Measurements from ENCODE around the gene IL10.

The IL10 gene

GRCh38 chr1:206814716-206815341 lies 42.5 kb upstream of the IL10 start:
- DNase-seq (ENCODE audit: low spot score) = no peak
- Histone ChIP-seq H2BK120ac (ENCODE audit: low read depth, low read length) (no peak overlapping the region), H3K4me1 (ENCODE audit: control insufficient read depth in 2 of 2, insufficient read depth in 1 of 2, low read depth in 1 of 2, low read length in 2 of 2) (peaks cover 0 to 1% of the 10 kb centered on the region in 2 donors), H3K9ac (ENCODE audit: low read depth, low read length, poor library complexity) (no peak overlapping the region), H3K4me2 (ENCODE audit: insufficient read depth, low read length, poor library complexity, severe bottlenecking) (no peak overlapping the region), H2BK15ac (ENCODE audit: low read length) (no peak overlapping the region), H2AFZ (ENCODE audit: low read length) (no peak overlapping the region), H3K9me3 (replicated peaks in 1 of 2; ENCODE audit: control insufficient read depth in 2 of 2, insufficient read depth in 1 of 2, low read depth in 1 of 2, low read length in 2 of 2) (peaks cover 0 to 2% of the 10 kb centered on the region in 2 donors), H3K18ac (ENCODE audit: low read length) (no peak overlapping the region), H3K14ac (ENCODE audit: low read length) (no peak overlapping the region), H2BK12ac (ENCODE audit: low read length) (no peak overlapping the region), H3K79me1 (ENCODE audit: low read depth, low read length) (no peaks in the 10 kb centered on the region), H3K23ac (ENCODE audit: low read depth, low read length, poor library complexity) (no peak overlapping the region), H4K91ac (ENCODE audit: low read depth, low read length, poor library complexity) (no peak overlapping the region), H3K27me3 (ENCODE audit: control insufficient read depth in 3 of 3, insufficient read depth in 3 of 3, low read depth in 1 of 3, low read length in 3 of 3) (peaks cover 0 to 5% (median 0%) of the 10 kb centered on the region in 3 experiments), H4K8ac (ENCODE audit: low read depth, low read length) (no peak overlapping the region), H3K4me3 (ENCODE audit: low read length in 2 of 2) (no peak overlapping the region), H3K36me3 (replicated peaks in 1 of 2; ENCODE audit: control insufficient read depth in 2 of 2, insufficient read depth in 2 of 2, low read length in 2 of 2) (no peaks in the 10 kb centered on the region), H2BK5ac (ENCODE audit: low read length) (no peak overlapping the region), H3K4ac (ENCODE audit: low read length) (no peak overlapping the region), H2AK5ac (ENCODE audit: low read depth, low read length) (no peak overlapping the region), H3K27ac (replicated peaks; ENCODE audit: low read length) (no peak overlapping the region)
- WGBS, 2 donors (ENCODE audit: extremely low coverage in 2 of 2, insufficient read length in 2 of 2, insufficient replicate concordance in 1 of 2) = no CpG with 5 or more reads among the region's 2 CpGs

GRCh38 chr1:206812471-206812870 lies 40.2 kb upstream of the IL10 start:
- Histone ChIP-seq H2AK5ac (ENCODE audit: low read depth, low read length) (no peak overlapping the region), H3K23ac (ENCODE audit: low read depth, low read length, poor library complexity) (no peak overlapping the region), H3K27ac (replicated peaks; ENCODE audit: low read length) (no peak overlapping the region), H2AFZ (ENCODE audit: low read length) (no peak overlapping the region), H2BK120ac (ENCODE audit: low read depth, low read length) (no peak overlapping the region), H3K27me3 (ENCODE audit: control insufficient read depth in 3 of 3, insufficient read depth in 3 of 3, low read depth in 1 of 3, low read length in 3 of 3) (peaks cover 0 to 5% (median 0%) of the 10 kb centered on the region in 3 experiments), H2BK12ac (ENCODE audit: low read length) (no peak overlapping the region), H4K8ac (ENCODE audit: low read depth, low read length) (no peak overlapping the region), H3K9ac (ENCODE audit: low read depth, low read length, poor library complexity) (no peak overlapping the region), H4K91ac (ENCODE audit: low read depth, low read length, poor library complexity) (no peak overlapping the region), H3K4me3 (ENCODE audit: low read length in 2 of 2) (no peak overlapping the region), H3K4me1 (ENCODE audit: control insufficient read depth in 2 of 2, insufficient read depth in 1 of 2, low read depth in 1 of 2, low read length in 2 of 2) (peaks cover 0 to 1% of the 10 kb centered on the region in 2 donors), H3K36me3 (replicated peaks in 1 of 2; ENCODE audit: control insufficient read depth in 2 of 2, insufficient read depth in 2 of 2, low read length in 2 of 2) (no peaks in the 10 kb centered on the region), H3K4me2 (ENCODE audit: insufficient read depth, low read length, poor library complexity, severe bottlenecking) (no peak overlapping the region), H3K14ac (ENCODE audit: low read length) (no peak overlapping the region), H2BK15ac (ENCODE audit: low read length) (no peak overlapping the region), H3K4ac (ENCODE audit: low read length) (no peak overlapping the region), H3K9me3 (replicated peaks in 1 of 2; ENCODE audit: control insufficient read depth in 2 of 2, insufficient read depth in 1 of 2, low read depth in 1 of 2, low read length in 2 of 2) (peaks cover 0 to 2% of the 10 kb centered on the region in 2 donors), H2BK5ac (ENCODE audit: low read length) (no peak overlapping the region), H3K79me1 (ENCODE audit: low read depth, low read length) (no peaks in the 10 kb centered on the region), H3K18ac (ENCODE audit: low read length) (no peak overlapping the region)
- no CpG with 5 or more reads among the region's 2 CpGs for WGBS, 2 donors (ENCODE audit: extremely low coverage in 2 of 2, insufficient read length in 2 of 2, insufficient replicate concordance in 1 of 2)
- no peak for DNase-seq (ENCODE audit: low spot score)

- Histone ChIP-seq H3K9me3 (replicated peaks in 1 of 2; ENCODE audit: control insufficient read depth in 2 of 2, insufficient read depth in 1 of 2, low read depth in 1 of 2, low read length in 2 of 2) (peaks cover 0 to 2% of the 10 kb centered on the region in 2 donors), H2BK15ac (ENCODE audit: low read length) (no peak overlapping the region), H3K27ac (replicated peaks; ENCODE audit: low read length) (no peak overlapping the region), H3K4me2 (ENCODE audit: insufficient read depth, low read length, poor library complexity, severe bottlenecking) (no peak overlapping the region), H2BK120ac (ENCODE audit: low read depth, low read length) (no peak overlapping the region), H4K91ac (ENCODE audit: low read depth, low read length, poor library complexity) (no peak overlapping the region), H3K9ac (ENCODE audit: low read depth, low read length, poor library complexity) (no peak overlapping the region), H3K27me3 (ENCODE audit: control insufficient read depth in 3 of 3, insufficient read depth in 3 of 3, low read depth in 1 of 3, low read length in 3 of 3) (no peaks in the 10 kb centered on the region), H3K79me1 (ENCODE audit: low read depth, low read length) (no peaks in the 10 kb centered on the region), H2BK12ac (ENCODE audit: low read length) (no peak overlapping the region), H3K23ac (ENCODE audit: low read depth, low read length, poor library complexity) (no peak overlapping the region), H3K4me1 (ENCODE audit: control insufficient read depth in 2 of 2, insufficient read depth in 1 of 2, low read depth in 1 of 2, low read length in 2 of 2) (peaks cover 0 to 1% of the 10 kb centered on the region in 2 donors), H3K4me3 (ENCODE audit: low read length in 2 of 2) (no peak overlapping the region), H3K14ac (ENCODE audit: low read length) (no peak overlapping the region), H4K8ac (ENCODE audit: low read depth, low read length) (no peak overlapping the region), H2AK5ac (ENCODE audit: low read depth, low read length) (no peak overlapping the region), H2BK5ac (ENCODE audit: low read length) (no peak overlapping the region), H2AFZ (ENCODE audit: low read length) (no peak overlapping the region), H3K36me3 (replicated peaks in 1 of 2; ENCODE audit: control insufficient read depth in 2 of 2, insufficient read depth in 2 of 2, low read length in 2 of 2) (no peaks in the 10 kb centered on the region), H3K4ac (ENCODE audit: low read length) (no peak overlapping the region), H3K18ac (ENCODE audit: low read length) (no peak overlapping the region)
- no CpG with 5 or more reads among the region's 4 CpGs for whole genome bisulfite sequencing, 2 donors (ENCODE audit: extremely low coverage in 2 of 2, insufficient read length in 2 of 2, insufficient replicate concordance in 1 of 2)
- DNase-seq (ENCODE audit: low spot score) = no peak
Observed at GRCh38 chr1:206809504-206810084, 37.3 kb upstream of the IL10 start.

- peaks cover 0 to 8% (median 0%) of the 10 kb centered on the region in 3 experiments for H3K27me3 ChIP-seq (ENCODE audit: control insufficient read depth in 3 of 3, insufficient read depth in 3 of 3, low read depth in 1 of 3, low read length in 3 of 3)
- peaks cover 0 to 2% of the 10 kb centered on the region in 2 donors for H3K9me3 ChIP-seq (replicated peaks in 1 of 2; ENCODE audit: control insufficient read depth in 2 of 2, insufficient read depth in 1 of 2, low read depth in 1 of 2, low read length in 2 of 2)
- no peaks in the 10 kb centered on the region for H3K79me1 ChIP-seq (ENCODE audit: low read depth, low read length)
- H4K8ac ChIP-seq (ENCODE audit: low read depth, low read length) = no peak overlapping the region
- H3K4ac ChIP-seq (ENCODE audit: low read length) = no peak overlapping the region
- H3K4me2 ChIP-seq (ENCODE audit: insufficient read depth, low read length, poor library complexity, severe bottlenecking) = no peak overlapping the region
- H2BK15ac ChIP-seq (ENCODE audit: low read length) = no peak overlapping the region
- no peak overlapping the region for H2BK120ac ChIP-seq (ENCODE audit: low read depth, low read length)
- H2AFZ ChIP-seq (ENCODE audit: low read length) = no peak overlapping the region
- H3K4me1 ChIP-seq (ENCODE audit: control insufficient read depth in 2 of 2, insufficient read depth in 1 of 2, low read depth in 1 of 2, low read length in 2 of 2) = no peaks in the 10 kb centered on the region
- no peak for DNase-seq (ENCODE audit: low spot score)
- WGBS, 2 donors (ENCODE audit: extremely low coverage in 2 of 2, insufficient read length in 2 of 2, insufficient replicate concordance in 1 of 2) = no CpG with 5 or more reads among the region's 2 CpGs
- H3K18ac ChIP-seq (ENCODE audit: low read length) = no peak overlapping the region
- H2AK5ac ChIP-seq (ENCODE audit: low read depth, low read length) = no peak overlapping the region
- no peak overlapping the region for H4K91ac ChIP-seq (ENCODE audit: low read depth, low read length, poor library complexity)
- H2BK12ac ChIP-seq (ENCODE audit: low read length) = no peak overlapping the region
- H3K23ac ChIP-seq (ENCODE audit: low read depth, low read length, poor library complexity) = no peak overlapping the region
- no peak overlapping the region for H3K27ac ChIP-seq (replicated peaks; ENCODE audit: low read length)
- no peak overlapping the region for H3K14ac ChIP-seq (ENCODE audit: low read length)
- no peaks in the 10 kb centered on the region for H3K36me3 ChIP-seq (replicated peaks in 1 of 2; ENCODE audit: control insufficient read depth in 2 of 2, insufficient read depth in 2 of 2, low read length in 2 of 2)
- no peak overlapping the region for H3K9ac ChIP-seq (ENCODE audit: low read depth, low read length, poor library complexity)
- no peak overlapping the region for H2BK5ac ChIP-seq (ENCODE audit: low read length)
- H3K4me3 ChIP-seq (ENCODE audit: low read length in 2 of 2) = no peak overlapping the region
Observed at GRCh38 chr1:206808615-206809014, 36.3 kb upstream of the IL10 start.
